ENCODE measurements around the gene ARHGAP15. TPM values are rescaled to one million over a fixed set of nuclear protein-coding genes. Genes with fewer than 3 reads are reported as not detected.

Gene ARHGAP15
- total RNA-seq, 2 donors from 2014 or later: 2.6 to 6.9 TPM

DNA sequence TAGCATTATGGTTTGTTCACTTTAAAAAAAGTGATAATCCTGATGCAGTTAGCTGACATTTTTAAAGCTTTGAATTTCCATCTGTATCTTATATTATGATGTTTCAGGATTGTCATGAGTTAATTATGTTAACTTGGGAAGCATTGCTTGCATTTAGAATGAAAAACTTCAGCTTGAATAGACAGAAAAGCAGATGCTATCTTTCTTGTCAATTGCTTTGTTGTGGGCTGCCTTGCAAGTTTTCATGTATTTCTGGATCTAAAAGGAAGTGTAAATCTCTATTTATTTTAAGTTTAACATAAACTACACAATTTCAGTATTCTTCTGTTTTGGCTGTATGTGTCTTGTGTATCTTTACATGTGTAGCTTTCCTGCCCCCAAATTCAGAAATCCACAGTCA is 479.5 kb downstream of the ARHGAP15 start:
- TF ChIP-seq, protein P1, sequence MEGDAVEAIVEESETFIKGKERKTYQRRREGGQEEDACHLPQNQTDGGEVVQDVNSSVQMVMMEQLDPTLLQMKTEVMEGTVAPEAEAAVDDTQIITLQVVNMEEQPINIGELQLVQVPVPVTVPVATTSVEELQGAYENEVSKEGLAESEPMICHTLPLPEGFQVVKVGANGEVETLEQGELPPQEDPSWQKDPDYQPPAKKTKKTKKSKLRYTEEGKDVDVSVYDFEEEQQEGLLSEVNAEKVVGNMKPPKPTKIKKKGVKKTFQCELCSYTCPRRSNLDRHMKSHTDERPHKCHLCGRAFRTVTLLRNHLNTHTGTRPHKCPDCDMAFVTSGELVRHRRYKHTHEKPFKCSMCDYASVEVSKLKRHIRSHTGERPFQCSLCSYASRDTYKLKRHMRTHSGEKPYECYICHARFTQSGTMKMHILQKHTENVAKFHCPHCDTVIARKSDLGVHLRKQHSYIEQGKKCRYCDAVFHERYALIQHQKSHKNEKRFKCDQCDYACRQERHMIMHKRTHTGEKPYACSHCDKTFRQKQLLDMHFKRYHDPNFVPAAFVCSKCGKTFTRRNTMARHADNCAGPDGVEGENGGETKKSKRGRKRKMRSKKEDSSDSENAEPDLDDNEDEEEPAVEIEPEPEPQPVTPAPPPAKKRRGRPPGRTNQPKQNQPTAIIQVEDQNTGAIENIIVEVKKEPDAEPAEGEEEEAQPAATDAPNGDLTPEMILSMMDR (IDR thresholded peaks at IDR 0.05): no peak
- H3K4me3 ChIP-seq: no peak overlapping the region
- no peak for DNase-seq (ENCODE audit: low spot score)
- H3K27me3 ChIP-seq: no peaks in the 10 kb centered on the region
- no peak overlapping the region for H3K27ac ChIP-seq
- no peaks in the 10 kb centered on the region for H3K36me3 ChIP-seq
- no peaks in the 10 kb centered on the region for H3K9me3 ChIP-seq
- no peaks in the 10 kb centered on the region for H3K4me1 ChIP-seq

DNA sequence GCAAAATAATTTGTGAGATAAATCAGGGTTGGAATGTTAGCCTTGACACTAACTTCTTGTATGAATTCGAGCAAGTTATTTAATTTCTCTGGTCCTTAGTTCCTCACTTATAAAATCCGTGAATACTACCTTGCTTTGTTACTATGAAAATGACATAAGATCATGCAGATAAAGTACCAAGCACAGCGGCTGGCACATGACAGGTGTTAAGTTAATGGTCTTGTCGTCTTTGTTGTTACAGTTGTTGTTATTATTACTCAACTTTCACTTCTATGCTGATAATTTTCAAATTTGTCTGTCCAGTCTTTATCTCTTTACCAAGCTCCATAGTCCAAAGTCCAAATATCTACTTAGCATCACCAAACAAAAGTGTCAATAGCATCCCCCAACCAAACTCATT is 482.1 kb downstream of the ARHGAP15 start:
- Histone ChIP-seq H3K27me3 (no peaks in the 10 kb centered on the region), H3K4me1 (no peaks in the 10 kb centered on the region), H3K4me3 (no peak overlapping the region), H3K36me3 (no peaks in the 10 kb centered on the region), H3K9me3 (no peaks in the 10 kb centered on the region), H3K27ac (no peak overlapping the region)
- DNase-seq (ENCODE audit: low spot score): no peak
- TF ChIP-seq, protein P1 (IDR thresholded peaks at IDR 0.05): no peak

DNA sequence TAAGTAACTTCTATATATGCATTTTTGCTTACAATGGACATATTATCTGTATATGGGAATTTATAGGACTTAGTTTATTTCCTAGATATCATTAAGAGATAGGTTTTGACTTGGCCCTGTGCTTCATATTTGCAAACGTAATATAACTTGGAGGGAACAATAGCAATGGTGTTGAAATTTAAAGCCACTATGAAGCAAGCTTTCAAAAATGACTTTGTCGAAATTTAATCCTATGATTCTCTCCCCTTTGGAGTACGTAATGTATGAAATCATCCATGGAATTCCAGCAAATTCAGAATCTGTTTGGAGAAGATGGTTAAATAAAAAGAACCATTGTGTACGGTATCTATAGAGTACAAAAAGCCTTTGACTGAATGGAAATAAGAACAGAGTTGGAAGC is 486.3 kb downstream of the ARHGAP15 start:
- TF ChIP-seq, protein P1 (IDR thresholded peaks at IDR 0.05): no peak
- no peak for DNase-seq (ENCODE audit: low spot score)
- Histone ChIP-seq H3K27ac (no peak overlapping the region), H3K27me3 (no peaks in the 10 kb centered on the region), H3K36me3 (no peaks in the 10 kb centered on the region), H3K9me3 (no peaks in the 10 kb centered on the region), H3K4me3 (no peak overlapping the region), H3K4me1 (no peaks in the 10 kb centered on the region)

DNA sequence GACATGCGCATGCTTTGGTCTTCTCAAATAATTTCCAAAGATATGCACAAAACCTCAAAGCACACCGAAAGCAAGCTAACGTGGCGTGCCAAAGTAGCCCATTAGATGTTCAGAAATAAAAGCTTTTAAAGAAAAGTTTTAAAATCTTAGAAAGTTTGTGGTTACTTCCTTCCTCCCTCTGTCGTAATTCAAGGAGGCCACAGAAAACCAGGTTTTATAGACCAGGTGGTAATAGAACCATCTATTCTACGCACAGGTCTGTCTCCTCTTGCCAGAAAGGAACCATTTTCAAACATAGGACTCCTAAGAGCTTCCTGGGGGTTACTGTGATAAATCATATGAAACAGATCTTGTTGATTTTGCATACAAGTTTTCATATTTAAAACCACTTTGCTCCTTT is 487.2 kb downstream of the ARHGAP15 start:
- Histone ChIP-seq H3K9me3 (no peaks in the 10 kb centered on the region), H3K36me3 (no peaks in the 10 kb centered on the region), H3K4me3 (no peak overlapping the region), H3K4me1 (no peaks in the 10 kb centered on the region), H3K27me3 (no peaks in the 10 kb centered on the region), H3K27ac (no peak overlapping the region)
- TF ChIP-seq, protein P1 (IDR thresholded peaks at IDR 0.05): no peak
- DNase-seq (ENCODE audit: low spot score): no peak

DNA sequence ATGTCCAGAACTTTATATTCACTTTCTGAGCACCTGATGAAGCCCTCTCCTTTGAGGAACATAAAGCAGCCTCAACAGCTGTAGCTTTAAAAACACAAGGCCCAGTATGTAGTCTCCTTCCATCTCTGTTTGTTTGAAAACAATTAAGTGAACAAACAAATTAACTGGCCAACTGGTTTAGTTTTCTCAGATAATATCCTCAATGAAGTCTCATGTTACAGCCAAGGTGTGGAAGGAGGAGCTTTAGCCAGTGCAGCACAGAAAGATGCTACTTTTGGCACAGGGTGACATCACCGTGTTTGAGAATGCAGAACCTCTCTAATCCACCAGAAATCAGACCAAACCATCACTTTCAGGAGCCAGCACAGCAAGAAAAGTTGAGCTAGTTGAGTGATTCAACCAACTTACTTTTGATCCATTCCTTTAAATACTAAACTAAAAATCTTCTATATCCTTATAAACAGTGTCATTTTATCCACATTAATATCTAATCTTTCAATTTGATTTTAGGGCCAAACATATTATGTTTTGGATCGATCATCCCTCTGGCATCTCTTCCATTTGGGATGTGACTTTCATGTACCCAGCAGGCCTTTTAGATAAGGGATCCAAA is 488.7 kb downstream of the ARHGAP15 start:
- no peak overlapping the region for H3K27ac ChIP-seq
- TF ChIP-seq, protein P1 (IDR thresholded peaks at IDR 0.05): no peak
- no peak for DNase-seq (ENCODE audit: low spot score)

DNA sequence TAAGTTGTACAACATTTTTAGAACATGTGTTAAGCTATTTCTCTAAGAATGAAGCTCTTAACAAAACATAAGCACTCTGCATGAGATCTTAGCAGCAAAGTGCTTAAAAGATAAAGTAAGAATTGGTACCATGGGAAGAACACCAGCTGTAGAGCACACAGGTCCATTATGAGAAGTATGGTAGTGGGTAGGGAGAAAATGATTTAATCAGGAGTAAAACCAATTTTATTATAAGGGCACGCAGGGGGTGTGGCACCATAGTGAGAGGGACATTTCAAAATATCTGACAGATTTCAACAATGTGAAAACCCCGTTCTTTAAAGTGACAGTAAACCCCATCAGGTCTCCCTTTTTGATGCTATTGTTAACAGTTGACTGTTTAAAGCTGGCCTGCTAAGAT is 492.9 kb downstream of the ARHGAP15 start:
- TF ChIP-seq, protein P1 (IDR thresholded peaks at IDR 0.05): no peak
- Histone ChIP-seq H3K36me3 (no peaks in the 10 kb centered on the region), H3K4me1 (no peaks in the 10 kb centered on the region), H3K4me3 (no peak overlapping the region), H3K9me3 (no peaks in the 10 kb centered on the region), H3K27me3 (no peaks in the 10 kb centered on the region), H3K27ac (no peak overlapping the region)
- no peak for DNase-seq (ENCODE audit: low spot score)

More for the DNA sequence above, 488.7 kb downstream of the ARHGAP15 start:
- Histone ChIP-seq H3K4me1 (no peaks in the 10 kb centered on the region), H3K9me3 (no peaks in the 10 kb centered on the region), H3K36me3 (no peaks in the 10 kb centered on the region), H3K27me3 (no peaks in the 10 kb centered on the region), H3K4me3 (no peak overlapping the region)

Data from right atrium auricular region (tissue), 2 donors.